H1 (cell line): ENCODE data around the gene ARHGAP24. TPM values are rescaled to one million over a fixed set of nuclear protein-coding genes. Genes with fewer than 3 reads are reported as not detected.

Experiments
- CTCF ChIA-PET: fragments of 300-600 bp; sonication (Branson Sonifier 250); formaldehyde crosslinking; loops from one replicate; lab custom pipeline; 2021; ENCODE audit not compliant: partially characterized antibody; lab: Charles Lee
- POLR2A ChIA-PET: fragments of 300-600 bp; sonication (Branson Sonifier 250); formaldehyde crosslinking; loops from one replicate; lab custom pipeline; 2021; ENCODE audit warnings: inconsistent platforms; ENCODE audit not compliant: partially characterized antibody; lab: Charles Lee
- DNase-seq, 2 experiments: peaks; one replicate each; pipeline versions ENCODE4 v3.0.0 to v3.0.0-alpha.2; 2010 to 2022; ENCODE audit warnings: low spot score in 2 of 2, low read depth in 1 of 2, mixed read lengths in 1 of 2
- FAIRE-seq: peaks from 2 replicates; lab custom pipeline; 2011; peaks lifted over from hg19 to GRCh38; lab: Jason Lieb, UNC
- H2AFZ ChIP-seq: 2 replicates; pipeline ENCODE4 v1.8.1; 2012; ENCODE audit warnings: low read length, inconsistent platforms
- H2AK5ac ChIP-seq: 2 replicates; pipeline ENCODE4 v1.6.1; 2013; ENCODE audit warnings: low read depth, low read length
- H2BK120ac ChIP-seq: replicated peaks from 2 replicates; pipeline ENCODE3; 2013; ENCODE audit warnings: low read depth, low read length, inconsistent platforms
- H2BK12ac ChIP-seq: 2 replicates; pipeline ENCODE4 v1.6.1; 2013; ENCODE audit warnings: low read depth, low read length
- H2BK15ac ChIP-seq: 2 replicates; pipeline ENCODE4 v1.6.1; 2013; ENCODE audit warnings: low read length
- H2BK20ac ChIP-seq: 2 replicates; pipeline ENCODE4 v1.6.1; 2013; ENCODE audit warnings: low read length
- H2BK5ac ChIP-seq: 2 replicates; pipeline ENCODE4 v1.6.1; 2013; ENCODE audit warnings: low read depth, low read length
- H3K14ac ChIP-seq: 2 replicates; pipeline ENCODE4 v1.6.1; 2013; ENCODE audit warnings: inconsistent platforms; ENCODE audit not compliant: insufficient read length
- H3K18ac ChIP-seq: 2 replicates; pipeline ENCODE4 v1.6.1; 2013; ENCODE audit warnings: low read length; ENCODE audit errors: extremely low read depth
- H3K23ac ChIP-seq: 2 replicates; pipeline ENCODE4 v1.6.1; 2013; ENCODE audit warnings: inconsistent platforms; ENCODE audit not compliant: insufficient read length
- H3K23me2 ChIP-seq: 2 replicates; pipeline ENCODE4 v1.6.1; 2013; ENCODE audit warnings: low read depth, low read length
- H3K27ac ChIP-seq: 2 replicates; pipeline ENCODE4 v1.6.1; 2011; ENCODE audit warnings: low read depth, low read length, inconsistent platforms
- H3K27me3 ChIP-seq, 4 experiments: replicated peaks in 1 of 4; 1 replicate in 1 of 4; 2 replicates in 3 of 4; pipeline versions ENCODE4 v1.6.1 to v1.8.1; 2011 to 2013; ENCODE audit warnings: low read length in 3 of 4, mild to moderate bottlenecking in 3 of 4, inconsistent platforms in 2 of 4, mixed read lengths in 2 of 4, moderate library complexity in 1 of 4; ENCODE audit not compliant: control insufficient read depth in 3 of 4, insufficient read depth in 3 of 4; ENCODE audit errors: extremely low read depth in 1 of 4
- H3K36me3 ChIP-seq, 4 experiments: 2 replicates each; pipeline versions ENCODE4 v1.6.1 to v1.8.1; 2011 to 2013; ENCODE audit warnings: mild to moderate bottlenecking in 4 of 4, low read length in 3 of 4, moderate library complexity in 2 of 4, control low read depth in 1 of 4, inconsistent platforms in 1 of 4; ENCODE audit not compliant: insufficient read depth in 4 of 4, control insufficient read depth in 2 of 4
- H3K4ac ChIP-seq: replicated peaks from 2 replicates; pipeline ENCODE3; 2013; ENCODE audit warnings: low read length, low read depth, mixed read lengths, inconsistent platforms; ENCODE audit not compliant: insufficient read length
- H3K4me1 ChIP-seq, 4 experiments: replicated peaks in 1 of 4; 1 replicate in 1 of 4; 2 replicates in 3 of 4; pipeline versions ENCODE4 v1.6.1 to v1.8.1; 2011 to 2013; ENCODE audit warnings: low read length in 3 of 4, inconsistent platforms in 2 of 4, mixed read lengths in 1 of 4; ENCODE audit not compliant: insufficient read depth in 4 of 4, control insufficient read depth in 3 of 4
- H3K4me2 ChIP-seq, 2 experiments: 2 replicates each; pipeline versions ENCODE4 v1.6.1 to v1.8.1; 2011 to 2013; ENCODE audit warnings: low read depth in 2 of 2, low read length in 2 of 2, control low read depth in 1 of 2, inconsistent platforms in 1 of 2, mild to moderate bottlenecking in 1 of 2; ENCODE audit not compliant: insufficient read depth in 1 of 2
- H3K4me3 ChIP-seq, 4 experiments: fragments of 200-600, 300-600 bp in 1 of 4; sonication (generic), shearing (Covaris generic), sonication (Bioruptor Twin) in 1 of 4; 2 replicates each; pipeline versions ENCODE4 v1.5.1 to v1.8.1; 2011 to 2016; ENCODE audit warnings: low read length in 4 of 4, low read depth in 3 of 4, control low read depth in 2 of 4, inconsistent platforms in 2 of 4, mild to moderate bottlenecking in 2 of 4, mixed read lengths in 1 of 4, moderate library complexity in 1 of 4; ENCODE audit not compliant: insufficient read depth in 2 of 4; ENCODE audit errors: extremely low read depth in 1 of 4
- H3K56ac ChIP-seq: replicated peaks from 2 replicates; pipeline ENCODE3; 2013; ENCODE audit warnings: low read depth, mild to moderate bottlenecking, mixed read lengths, low read length, inconsistent platforms; ENCODE audit not compliant: insufficient read length
- H3K79me1 ChIP-seq: 2 replicates; pipeline ENCODE4 v1.6.1; 2013; ENCODE audit warnings: low read depth, low read length, control low read depth
- H3K79me2 ChIP-seq, 2 experiments: 2 replicates each; pipeline versions ENCODE4 v1.6.1 to v1.8.1; 2012 to 2013; ENCODE audit warnings: low read length in 2 of 2, mild to moderate bottlenecking in 2 of 2, inconsistent platforms in 1 of 2; ENCODE audit not compliant: insufficient read depth in 2 of 2, control insufficient read depth in 1 of 2
- H3K9ac ChIP-seq, 4 experiments: replicated peaks in 1 of 4; 1 replicate in 1 of 4; 2 replicates in 3 of 4; pipeline versions ENCODE4 v1.6.1 to v1.8.1; 2011 to 2013; ENCODE audit warnings: low read depth in 3 of 4, low read length in 3 of 4, control low read depth in 2 of 4, mild to moderate bottlenecking in 2 of 4, moderate library complexity in 2 of 4, inconsistent platforms in 1 of 4; ENCODE audit errors: extremely low read depth in 1 of 4
- H3K9me3 ChIP-seq, 2 experiments: 2 replicates each; pipeline versions ENCODE4 v1.6.1 to v1.8.1; 2012 to 2013; ENCODE audit warnings: mild to moderate bottlenecking in 2 of 2, moderate library complexity in 2 of 2, control low read depth in 1 of 2, inconsistent platforms in 1 of 2, low read depth in 1 of 2, low read length in 1 of 2, mixed read lengths in 1 of 2; ENCODE audit not compliant: insufficient read depth in 2 of 2
- H4K20me1 ChIP-seq, 2 experiments: replicated peaks in 1 of 2; 2 replicates each; pipeline versions ENCODE3 to v1.8.1; 2011 to 2013; ENCODE audit warnings: inconsistent platforms in 2 of 2, low read length in 2 of 2, mild to moderate bottlenecking in 1 of 2; ENCODE audit not compliant: insufficient read depth in 2 of 2, control insufficient read depth in 1 of 2
- H4K5ac ChIP-seq: 2 replicates; pipeline ENCODE4 v1.6.1; 2013; ENCODE audit warnings: low read length, low read depth, mixed read lengths, inconsistent platforms; ENCODE audit not compliant: insufficient read length
- H4K8ac ChIP-seq: 2 replicates; pipeline ENCODE4 v1.8.0; 2013; ENCODE audit warnings: mild to moderate bottlenecking, moderate library complexity, low read length, inconsistent platforms; ENCODE audit not compliant: insufficient read depth; ENCODE audit errors: extremely low read depth
- H4K91ac ChIP-seq: replicated peaks from 2 replicates; pipeline ENCODE3; 2013; ENCODE audit warnings: low read length, mixed read lengths, inconsistent platforms; ENCODE audit not compliant: insufficient read length
- CEBPB ChIP-seq: IDR thresholded peaks from 2 replicates; pipeline ENCODE4 v1.6.1; 2012; ENCODE audit warnings: low read depth, low read length
- EGR1 ChIP-seq: IDR thresholded peaks from 2 replicates; pipeline ENCODE4 v1.6.1; 2011; ENCODE audit warnings: low read depth, low read length, borderline replicate concordance
- HDAC6 ChIP-seq: IDR thresholded peaks from one replicate; pipeline ENCODE4 v1.7.1; 2012; ENCODE audit warnings: low read depth, mild to moderate bottlenecking, inconsistent platforms, low read length, moderate library complexity
- KDM4A ChIP-seq: IDR thresholded peaks from one replicate; pipeline ENCODE4 v1.7.1; 2012; ENCODE audit warnings: low read depth, mild to moderate bottlenecking, moderate library complexity, low read length, inconsistent platforms; ENCODE audit not compliant: severe bottlenecking
- PHF8 ChIP-seq: fragments of 200-600 bp; sonication (generic); conservative IDR thresholded peaks from 2 replicates; pipeline ENCODE4 v1.7.1; 2012; ENCODE audit warnings: low read depth, mild to moderate bottlenecking, inconsistent platforms, low read length, moderate library complexity
- SP2 ChIP-seq: IDR thresholded peaks from 2 replicates; pipeline ENCODE4 v1.6.1; 2012; ENCODE audit warnings: mild to moderate bottlenecking, low read length, inconsistent platforms
- WGBS, 2 experiments: shearing (Covaris generic) in 1 of 2; methylation state at CpG; one replicate each; pipeline versions ENCODE4 v1.1.6 to v1.1.7; 2013 to 2015; ENCODE audit warnings: low lambda C conversion rate in 2 of 2, mixed read lengths in 2 of 2, inconsistent platforms in 1 of 2, low coverage in 1 of 2, missing lambda C conversion rate in 1 of 2; ENCODE audit not compliant: insufficient replicate concordance in 2 of 2, insufficient coverage in 1 of 2, insufficient read length in 1 of 2; ENCODE audit errors: extremely low coverage in 1 of 2, missing lambda C conversion rate in 1 of 2; 5-methylcytosine and 5-hydroxymethylcytosine counted together
- polyA plus RNA-seq, 7 experiments: library from polyadenylated mRNA; depleted of rRNA in 3 of 7; stranded (reverse) in 5 of 7; unstranded in 2 of 7; fragments of >200 nt in 5 of 7; fragments of 200-250 nt in 2 of 7; gene quantifications; 1 replicate in 5 of 7; 2 replicates in 1 of 7; 4 replicates in 1 of 7; pipeline versions ENCODE4 v1.2.1 to v1.2.3, GENCODE V29; 2011 to 2013; ENCODE audit warnings: missing spikeins in 2 of 7, mixed read lengths in 2 of 7
- total RNA-seq: library from RNA; stranded (reverse); fragmentation: NEBNext Ultra II Directional; extraction: Animal tissue kit (Norgen Biotek cat#: 25700); gene quantifications from 2 replicates; pipeline ENCODE4 v1.2.1, GENCODE V29; 2021

Gene ARHGAP24
- total and polyA plus RNA-seq, 2 of the 8 experiments (the other 6 are each of a cell fraction or from before 2014, with no cell fraction given): 0.08 to 0.50 TPM

DNA sequence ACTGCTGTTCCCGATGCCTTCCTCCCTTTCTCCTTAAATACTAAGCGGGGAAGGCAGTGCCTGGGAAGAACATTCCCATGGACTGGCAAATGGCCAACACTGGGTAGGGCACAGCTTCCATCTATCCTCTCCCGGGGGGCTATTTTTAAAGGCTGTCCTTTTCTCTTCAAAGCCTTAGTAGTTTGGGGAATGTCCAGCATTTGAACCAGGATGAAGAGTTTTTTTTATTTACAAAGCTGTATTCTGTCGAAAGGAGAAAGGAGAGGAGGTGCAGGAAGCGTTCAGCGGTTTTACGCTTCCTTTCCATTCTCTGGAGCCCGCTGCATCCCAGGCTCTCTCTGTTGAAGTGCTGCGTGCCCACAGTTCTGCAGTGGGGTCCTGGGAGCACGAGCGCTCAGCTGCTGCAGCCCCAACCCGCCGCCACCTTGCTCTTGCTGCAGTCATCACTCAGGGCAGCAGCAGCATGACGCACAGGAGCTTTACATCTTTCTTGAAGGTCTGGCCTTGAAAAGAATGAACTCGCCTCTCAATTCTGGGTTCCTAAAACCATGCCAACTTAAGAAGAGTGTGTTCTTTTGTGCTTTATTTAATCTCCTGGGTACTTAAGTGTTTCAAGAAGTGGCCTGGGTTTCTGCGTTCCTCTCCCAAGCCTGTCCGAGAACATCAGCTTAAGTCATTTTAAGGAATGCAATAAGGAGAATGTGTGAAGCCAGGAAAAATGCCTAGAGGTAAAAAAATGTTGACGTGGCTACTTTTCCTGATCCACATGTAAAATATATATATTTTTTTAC is 457.7 kb downstream of the ARHGAP24 start:
- ChIA-PET CTCF (interaction anchor here (1.0 to 1.3 kb wide), 2 partner anchors 136 to 399 kb away, joined by 3 read pairs; no protein-coding TSS in a partner anchor), POLR2A (interaction anchor here (0.6 kb wide), 1 partner anchor 106 kb away, joined by 3 read pairs; no protein-coding TSS in a partner anchor)
- H2BK20ac ChIP-seq: no peak overlapping the region
- H4K8ac ChIP-seq: peak overlapping the region; percentile 73
- no peak overlapping the region for H2BK120ac ChIP-seq
- DNase-seq (no peak), FAIRE-seq (no peak)
- H3K9me3 ChIP-seq: no peaks in the 10 kb centered on the region
- no peak overlapping the region for H4K91ac ChIP-seq
- H3K18ac ChIP-seq: no peak overlapping the region
- no peaks in the 10 kb centered on the region for H3K79me1 ChIP-seq
- no peak overlapping the region for H2BK12ac ChIP-seq
- no peak overlapping the region for H2AFZ ChIP-seq
- H3K27me3 ChIP-seq: no peaks in the 10 kb centered on the region
- TF ChIP-seq SP2 (no peak), PHF8 (no peak), EGR1 (no peak), CEBPB (no peak), KDM4A (no peak), HDAC6 (no peak)
- no peak overlapping the region for H4K5ac ChIP-seq
- H3K36me3 ChIP-seq: no peaks in the 10 kb centered on the region; a peak in 1 of 8 replicates
- H2BK15ac ChIP-seq: no peak overlapping the region
- no peak overlapping the region for H3K56ac ChIP-seq
- no peak overlapping the region for H3K4me2 ChIP-seq
- H3K79me2 ChIP-seq: no peaks in the 10 kb centered on the region
- no peak overlapping the region for H3K9ac ChIP-seq
- no peak overlapping the region for H2BK5ac ChIP-seq
- H3K23me2 ChIP-seq: no peaks in the 10 kb centered on the region; the same call in 1 of the 2 replicates
- no peak overlapping the region for H3K4ac ChIP-seq
- no peak overlapping the region for H3K23ac ChIP-seq
- H2AK5ac ChIP-seq: no peak overlapping the region
- H3K27ac ChIP-seq: no peak overlapping the region
- H3K14ac ChIP-seq: no peak overlapping the region
- H3K4me1 ChIP-seq: peaks cover 0 to 13% (median 5%) of the 10 kb centered on the region in 4 experiments; a peak in 5 of 7 replicates
- no peaks in the 10 kb centered on the region for H4K20me1 ChIP-seq
- 77% methylated on average over 16 of the region's 18 CpGs; no CpG with 5 or more reads in 1 of the 2 experiments for WGBS, 2 experiments
- H3K4me3 ChIP-seq: no peak overlapping the region
